Stimulated activated CD8-positive, alpha-beta memory T cell treated with anti-CD3 and anti-CD28 coated beads, Interleukin-7, amount 100 ng/mL, for 48 hours (primary cell): ENCODE results near the gene LAX1.
"Not testable (repeated sequence)": the region's sequence is repeated elsewhere in the genome, so short reads cannot be mapped to it uniquely, and the experiment has no call there.

Experiments used
- DNase-seq, 2 donors: peaks; one replicate each; pipeline ENCODE4 v3.0.0-alpha.2; 2020; ENCODE audit warnings: low read depth in 1 of 2; ENCODE audit errors: extremely low read depth in 1 of 2

Gene LAX1

GRCh38 chr1:203768256-203768655 is 3.3 kb downstream of the LAX1 start:
- no peak for DNase-seq

GRCh38 chr1:203769505-203770343 is 4.7 kb downstream of the LAX1 start:
- DNase-seq, result no peak

DNA sequence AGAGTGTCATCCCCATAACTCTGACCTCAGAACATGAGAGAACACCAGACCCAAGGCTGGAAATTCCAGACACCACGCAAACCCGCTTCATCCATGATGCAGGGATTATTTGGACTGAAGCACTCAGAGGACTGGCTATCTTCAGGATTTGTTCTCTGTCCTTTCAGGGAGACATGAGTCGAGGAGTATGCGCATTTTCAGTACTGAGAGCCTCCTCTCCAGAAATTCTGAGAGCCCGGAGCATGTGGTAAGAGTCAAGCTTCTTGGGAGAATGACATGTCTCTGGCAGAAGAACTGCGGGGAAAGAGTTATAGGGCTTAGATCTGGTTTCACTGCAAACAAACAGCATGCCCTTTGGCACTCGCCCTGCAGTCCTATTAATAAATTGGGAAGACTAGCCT is 6.9 kb downstream of the LAX1 start:
- DNase-seq, result no peak

GRCh38 chr1:203772836-203773235 is 7.9 kb downstream of the LAX1 start:
- no peak for DNase-seq

DNA sequence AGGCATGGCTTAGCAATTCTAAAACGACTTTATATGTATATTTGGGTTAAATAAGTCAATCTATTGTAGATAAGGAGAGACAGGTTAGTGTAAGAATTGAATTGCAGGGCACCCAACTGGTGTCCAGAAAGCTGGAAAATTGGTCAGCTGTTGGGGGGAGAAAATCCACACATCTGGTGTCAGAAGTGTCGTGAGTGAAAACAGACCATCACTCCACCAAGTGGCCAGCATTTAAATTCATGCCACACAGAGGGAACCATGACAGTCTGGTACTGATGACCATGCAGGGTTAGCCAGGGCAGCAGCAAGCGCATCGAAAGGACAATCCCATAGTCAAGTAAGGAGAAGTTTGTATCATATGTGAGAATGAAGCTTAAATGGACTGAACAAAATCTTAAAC is 11.7 kb downstream of the LAX1 start:
- DNase-seq, result no peak

DNA sequence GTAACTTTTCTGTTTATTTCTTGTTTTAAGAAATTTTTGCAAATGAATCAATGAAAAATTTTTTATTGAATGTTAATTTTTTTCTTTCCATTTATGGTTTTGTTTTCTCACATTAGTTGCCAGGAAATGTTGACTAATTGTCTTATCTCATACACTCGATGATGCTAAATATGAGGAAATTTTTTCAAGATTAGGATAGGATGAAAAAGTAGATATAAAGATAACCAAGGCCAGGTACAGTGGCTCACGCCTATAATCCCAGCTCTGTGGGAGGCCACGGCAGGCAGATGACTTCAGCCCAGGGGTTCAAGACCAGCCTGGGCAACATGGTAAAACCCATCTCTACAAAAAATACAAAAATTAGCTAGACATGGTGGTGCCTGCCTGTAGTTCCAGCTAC is 12.6 kb downstream of the LAX1 start:
- no peak for DNase-seq

GRCh38 chr1:203778146-203778545 is 13.2 kb downstream of the LAX1 start:
- no peak for DNase-seq

DNA sequence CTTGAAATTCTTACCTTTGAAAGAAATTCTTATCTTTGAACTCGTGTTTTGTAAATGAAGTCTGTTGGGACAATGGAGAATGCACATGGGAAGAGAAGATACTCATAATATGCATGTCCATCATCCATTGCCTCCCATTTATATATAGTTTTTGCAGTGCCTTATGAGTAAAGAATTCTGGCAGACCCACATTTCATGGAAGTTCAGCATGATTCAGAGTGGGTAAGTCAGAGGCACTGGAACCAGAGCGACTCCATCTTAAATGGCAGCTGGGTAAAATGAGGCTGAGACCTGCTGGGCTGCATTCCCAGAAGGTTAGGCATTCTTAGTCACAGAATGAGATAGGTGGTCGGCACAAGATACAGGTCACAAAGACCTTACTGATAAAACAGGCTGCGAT is 13.8 kb downstream of the LAX1 start:
- no peak for DNase-seq

DNA sequence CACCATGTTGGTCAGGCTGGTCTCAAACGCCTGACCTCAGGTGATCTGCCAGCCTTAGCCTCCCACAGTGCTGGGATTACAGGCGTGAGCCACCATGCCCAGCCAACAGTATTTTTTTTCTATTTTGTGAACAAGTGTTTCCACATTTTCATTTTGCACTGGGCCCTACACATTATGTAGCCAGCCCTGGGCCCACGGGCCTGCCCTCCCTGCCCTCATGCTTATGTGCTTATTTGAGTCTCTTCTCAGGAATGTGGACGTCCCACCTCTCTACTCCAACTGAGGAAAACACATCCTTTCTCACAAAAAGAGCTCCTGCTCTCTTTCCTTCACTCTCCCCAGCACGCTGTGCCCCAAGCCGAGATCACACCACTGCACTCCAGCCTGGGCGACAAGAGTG is 17.0 kb downstream of the LAX1 start:
- DNase-seq, result no peak

- DNase-seq, result no peak
Observed at GRCh38 chr1:203789966-203790365, 25.0 kb downstream of the LAX1 start.

DNA sequence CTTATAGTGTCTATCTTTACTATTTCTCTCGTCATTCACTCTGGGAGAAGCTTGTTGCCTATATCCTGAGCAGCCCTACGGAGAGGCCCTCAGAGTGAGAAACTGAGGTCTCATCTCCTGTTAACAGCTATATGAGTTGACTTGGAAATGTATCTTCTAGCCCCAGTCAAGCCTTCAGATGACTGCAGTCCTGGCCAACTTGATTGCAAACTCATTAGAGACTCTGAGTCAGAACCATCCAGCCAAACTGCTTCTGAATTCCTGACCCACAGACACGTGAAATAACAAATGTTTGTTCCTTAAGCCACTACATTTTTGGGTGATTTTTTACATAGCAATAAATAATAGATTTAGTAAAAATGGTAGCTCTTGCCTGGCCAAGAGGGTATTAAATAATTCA is 26.5 kb downstream of the LAX1 start:
- no peak for DNase-seq

DNA sequence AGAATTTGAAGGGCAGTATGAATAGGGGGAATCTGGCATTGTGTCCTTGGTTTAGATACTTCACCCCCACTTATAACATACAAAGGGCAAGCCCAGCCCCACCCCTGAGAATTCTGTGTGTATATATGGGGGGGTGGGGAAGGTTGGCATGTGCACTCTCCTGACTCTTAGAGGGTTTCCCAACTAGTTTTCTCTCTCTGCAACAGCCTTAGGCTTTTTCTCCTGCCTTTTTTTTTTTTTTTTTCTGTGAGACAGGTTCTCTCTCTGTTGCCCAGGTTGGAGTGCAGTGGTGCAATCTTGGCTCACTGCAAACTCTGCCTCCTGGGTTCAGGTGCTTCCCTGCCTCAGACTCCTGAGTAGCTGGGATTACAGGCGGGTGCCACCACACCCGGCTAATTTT is 27.5 kb downstream of the LAX1 start:
- DNase-seq, result no peak

- DNase-seq, result not testable (repeated sequence)
Observed at GRCh38 chr1:203793561-203793960, 28.6 kb downstream of the LAX1 start.

DNA sequence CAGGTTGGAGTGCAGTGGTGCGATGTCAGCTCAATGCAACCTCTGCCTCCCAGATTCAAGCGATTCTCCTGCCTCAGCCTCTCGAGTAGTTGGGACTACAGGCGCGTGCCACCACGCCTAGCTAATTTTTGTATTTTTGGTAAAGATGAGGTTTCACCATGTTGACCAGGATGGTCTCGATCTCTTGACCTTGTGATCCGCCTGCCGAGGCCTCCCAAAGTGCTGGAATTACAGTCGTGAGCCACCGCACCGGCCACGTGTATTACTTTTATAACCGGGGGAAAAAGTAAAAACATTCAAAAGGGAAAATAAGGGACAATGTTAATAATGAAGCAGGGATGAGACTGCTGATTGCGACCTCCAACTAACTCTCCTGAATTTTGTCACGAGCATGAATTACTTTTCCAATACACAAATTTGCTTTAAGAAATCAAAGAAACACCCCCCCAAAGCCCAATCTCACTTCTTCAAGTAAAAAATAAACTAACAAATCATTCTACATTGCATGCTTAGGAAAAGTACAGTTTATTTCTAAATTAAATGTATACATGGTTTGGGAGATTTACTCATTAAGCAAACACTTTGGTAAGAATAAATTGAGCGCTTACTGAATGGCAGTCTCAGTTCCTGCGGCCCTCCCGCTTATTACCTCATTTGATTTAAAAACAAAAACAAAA is 29.9 kb downstream of the LAX1 start:
- no peak for DNase-seq

- peak; percentile 95 to 99 for DNase-seq
Observed at GRCh38 chr1:203795441-203796235, 30.7 kb downstream of the LAX1 start, which contains the start of the genes ZBED6 and ZC3H11A. TSS of gene ZBED6 (plus strand) at chr1:203795623. CDS start at chr1:203797523, 1,900 bp downstream. TSS of gene ZC3H11A (plus strand) at chr1:203795623. CDS start at chr1:203817071, 21,448 bp downstream.

- peak; percentile 1 to 7 for DNase-seq
Observed at GRCh38 chr1:203796236-203796605, 31.2 kb downstream of the LAX1 start.

DNA sequence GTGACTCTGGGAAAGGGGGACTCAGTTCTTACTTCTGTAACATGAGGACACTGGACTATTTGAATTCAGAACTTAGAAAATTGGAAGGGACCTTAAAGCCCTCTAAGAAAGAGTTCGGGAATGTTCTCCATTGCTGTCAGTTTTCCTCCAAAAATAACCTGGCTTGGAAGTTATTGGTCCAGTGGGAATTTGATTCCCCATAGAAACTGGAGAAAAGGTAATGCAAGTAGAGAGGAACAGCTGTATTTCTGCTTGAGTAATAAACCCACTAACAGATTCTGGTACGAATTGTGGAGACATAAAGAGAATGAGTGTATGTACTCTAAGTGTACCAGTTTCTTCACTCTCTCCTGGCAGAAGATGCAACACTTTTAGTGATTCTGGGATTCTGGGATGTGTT is 32.2 kb downstream of the LAX1 start:
- no peak for DNase-seq

DNA sequence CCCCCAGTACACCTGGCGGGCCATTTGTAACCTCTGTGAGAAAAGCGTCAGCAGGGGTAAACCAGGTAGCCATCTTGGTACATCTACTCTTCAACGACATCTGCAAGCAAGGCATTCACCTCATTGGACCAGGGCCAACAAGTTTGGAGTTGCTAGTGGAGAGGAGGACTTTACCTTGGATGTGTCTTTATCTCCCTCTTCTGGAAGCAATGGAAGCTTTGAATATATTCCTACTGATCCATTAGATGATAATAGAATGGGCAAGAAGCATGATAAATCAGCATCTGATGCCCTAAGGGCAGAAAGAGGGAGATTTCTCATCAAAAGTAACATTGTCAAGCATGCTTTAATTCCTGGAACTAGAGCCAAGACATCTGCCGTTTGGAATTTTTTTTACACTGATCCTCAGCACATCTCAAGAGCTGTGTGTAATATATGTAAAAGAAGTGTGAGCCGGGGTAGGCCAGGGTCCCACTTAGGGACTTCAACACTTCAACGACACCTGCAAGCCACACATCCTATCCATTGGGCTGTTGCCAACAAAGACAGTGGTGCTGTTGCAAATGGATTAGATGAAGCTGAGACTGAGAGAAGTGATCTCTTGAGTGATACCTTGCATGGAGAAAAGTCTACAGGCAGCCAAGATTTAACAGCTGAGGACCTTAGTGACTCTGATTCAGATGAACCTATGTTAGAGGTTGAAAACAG is 33.1 kb downstream of the LAX1 start:
- DNase-seq, result no peak

- no peak for DNase-seq
Observed at GRCh38 chr1:203799157-203799556, 34.2 kb downstream of the LAX1 start.

- no peak for DNase-seq
Observed at GRCh38 chr1:203799971-203800370, 35.0 kb downstream of the LAX1 start.

- DNase-seq, result no peak
Observed at GRCh38 chr1:203805689-203806088, 40.7 kb downstream of the LAX1 start.
